ENCODE data around the gene SSU72.
"Not testable (repeated sequence)": the region's sequence is repeated elsewhere in the genome, so short reads cannot be mapped to it uniquely, and the experiment has no call there.

Gene SSU72

GRCh38 chr1:1609822-1610485, 35.3 kb upstream of the SSU72 start:
- no peak for DNase-seq

GRCh38 chr1:1606232-1606631, 31.6 kb upstream of the SSU72 start:
- no peak for DNase-seq

GRCh38 chr1:1605724-1606123, 31.1 kb upstream of the SSU72 start:
- no peak for DNase-seq

GRCh38 chr1:1605034-1605591, 30.4 kb upstream of the SSU72 start:
- no peak for DNase-seq

- no peak for DNase-seq
These were observed 29.8 kb upstream of the SSU72 start for GRCh38 chr1:1604374-1605033.

- no peak for DNase-seq
These were observed 29.2 kb upstream of the SSU72 start for GRCh38 chr1:1603671-1604373.

- no peak for DNase-seq
These were observed 28.4 kb upstream of the SSU72 start for GRCh38 chr1:1602968-1603506.

- DNase-seq, result no peak
These were observed 27.8 kb upstream of the SSU72 start for GRCh38 chr1:1602304-1602967.

- no peak for DNase-seq
These were observed 27.1 kb upstream of the SSU72 start for GRCh38 chr1:1601564-1602303.

- DNase-seq, result no peak
These were observed 26.3 kb upstream of the SSU72 start for GRCh38 chr1:1600861-1601563.

GRCh38 chr1:1599935-1600860, 25.5 kb upstream of the SSU72 start, which contains the start of gene FNDC10:
FNDC10 (minus strand) TSS chr1:1600135; CDS start chr1:1600015, 120 bp downstream.
- DNase-seq, result no peak

- peak in 1 of 2 experiments; percentile 46 for DNase-seq
These were observed 24.6 kb upstream of the SSU72 start for GRCh38 chr1:1599030-1599934.

- no peak for DNase-seq
These were observed 24.0 kb upstream of the SSU72 start for GRCh38 chr1:1598720-1599029.

GRCh38 chr1:1598051-1598719, 23.5 kb upstream of the SSU72 start:
- no peak for DNase-seq

- DNase-seq, result no peak
These were observed 22.7 kb upstream of the SSU72 start for GRCh38 chr1:1597275-1597930.

GRCh38 chr1:1596493-1597274, 22.0 kb upstream of the SSU72 start:
- no peak for DNase-seq

- not testable (repeated sequence) for DNase-seq
These were observed 20.7 kb upstream of the SSU72 start for GRCh38 chr1:1595341-1595740.
